ENCODE results near the gene ATP2B2.

DNA sequence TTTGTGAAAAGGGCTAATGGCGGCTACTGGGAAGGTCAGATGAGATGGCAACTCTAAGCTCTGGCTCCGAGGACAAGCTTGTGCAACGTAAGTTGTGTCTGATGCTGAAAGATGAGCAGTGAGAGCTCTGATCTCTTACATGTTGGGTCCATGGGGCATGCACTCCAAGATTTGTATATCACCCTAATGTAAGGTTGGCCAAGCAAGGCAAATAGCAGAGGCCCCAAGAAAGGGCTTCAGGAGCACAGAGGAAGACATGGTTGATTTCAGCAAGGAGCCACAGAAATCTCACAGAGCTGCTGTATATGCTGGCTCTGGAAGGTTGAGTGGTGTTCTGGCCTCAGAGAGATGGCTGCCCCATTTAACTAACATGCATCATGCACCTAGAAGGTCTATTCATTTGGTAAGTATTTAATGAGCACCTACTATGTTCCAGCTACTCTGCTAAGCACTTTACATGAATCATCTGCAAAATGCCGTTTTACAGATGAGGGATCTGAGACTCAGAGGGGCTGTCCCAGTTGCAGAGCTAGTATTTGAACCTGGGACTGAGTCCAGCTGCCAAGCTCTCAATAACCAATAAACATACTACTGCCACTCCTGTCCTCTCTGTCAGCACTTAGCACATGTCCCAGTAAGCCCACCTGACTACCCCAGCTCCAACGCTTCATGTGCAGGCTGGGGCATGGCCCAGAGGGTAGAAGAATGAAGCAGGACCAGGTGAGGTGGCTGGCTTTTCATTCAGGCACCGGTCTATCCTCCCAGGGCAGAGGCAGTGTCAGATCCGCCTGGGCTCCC, 27.8 kb upstream of the ATP2B2 start:
- TF ChIP-seq, protein P1, sequence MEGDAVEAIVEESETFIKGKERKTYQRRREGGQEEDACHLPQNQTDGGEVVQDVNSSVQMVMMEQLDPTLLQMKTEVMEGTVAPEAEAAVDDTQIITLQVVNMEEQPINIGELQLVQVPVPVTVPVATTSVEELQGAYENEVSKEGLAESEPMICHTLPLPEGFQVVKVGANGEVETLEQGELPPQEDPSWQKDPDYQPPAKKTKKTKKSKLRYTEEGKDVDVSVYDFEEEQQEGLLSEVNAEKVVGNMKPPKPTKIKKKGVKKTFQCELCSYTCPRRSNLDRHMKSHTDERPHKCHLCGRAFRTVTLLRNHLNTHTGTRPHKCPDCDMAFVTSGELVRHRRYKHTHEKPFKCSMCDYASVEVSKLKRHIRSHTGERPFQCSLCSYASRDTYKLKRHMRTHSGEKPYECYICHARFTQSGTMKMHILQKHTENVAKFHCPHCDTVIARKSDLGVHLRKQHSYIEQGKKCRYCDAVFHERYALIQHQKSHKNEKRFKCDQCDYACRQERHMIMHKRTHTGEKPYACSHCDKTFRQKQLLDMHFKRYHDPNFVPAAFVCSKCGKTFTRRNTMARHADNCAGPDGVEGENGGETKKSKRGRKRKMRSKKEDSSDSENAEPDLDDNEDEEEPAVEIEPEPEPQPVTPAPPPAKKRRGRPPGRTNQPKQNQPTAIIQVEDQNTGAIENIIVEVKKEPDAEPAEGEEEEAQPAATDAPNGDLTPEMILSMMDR (IDR thresholded peaks at IDR 0.05), result no peak
- no peak for TF ChIP-seq POLR2A (IDR thresholded peaks at IDR 0.05)
